ENCODE measurements around the gene AMPD1. TPM values are rescaled to one million over a fixed set of nuclear protein-coding genes. Genes with fewer than 3 reads are reported as not detected.

Gene AMPD1
- total and polyA plus RNA-seq, 2 experiments from 2014 or later = 0.27 TPM; not detected in 1

DNA sequence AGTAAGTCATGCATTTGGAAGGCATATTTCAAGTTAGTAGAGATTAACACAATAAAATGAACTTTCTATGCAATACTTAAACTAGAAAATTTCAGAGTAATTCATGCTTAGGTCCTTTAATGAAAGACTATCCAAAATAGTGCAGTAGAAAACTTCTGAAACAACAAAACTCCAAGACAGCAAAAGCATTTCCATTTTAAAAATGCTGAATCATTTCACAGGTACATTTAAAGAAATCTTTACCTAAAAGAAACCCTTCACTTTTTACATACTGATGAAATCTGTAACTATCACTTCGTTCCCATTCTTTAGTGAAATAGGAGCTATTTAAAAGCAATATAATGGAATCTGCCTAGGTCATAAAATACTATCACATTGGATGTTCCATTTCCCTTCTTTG, 45.0 kb upstream of the AMPD1 start:
- peaks cover 33% of the 10 kb centered on the region for H4K20me1 ChIP-seq (replicated peaks; ENCODE audit: insufficient read depth)
- no peak overlapping the region for H3K4me3 ChIP-seq

DNA sequence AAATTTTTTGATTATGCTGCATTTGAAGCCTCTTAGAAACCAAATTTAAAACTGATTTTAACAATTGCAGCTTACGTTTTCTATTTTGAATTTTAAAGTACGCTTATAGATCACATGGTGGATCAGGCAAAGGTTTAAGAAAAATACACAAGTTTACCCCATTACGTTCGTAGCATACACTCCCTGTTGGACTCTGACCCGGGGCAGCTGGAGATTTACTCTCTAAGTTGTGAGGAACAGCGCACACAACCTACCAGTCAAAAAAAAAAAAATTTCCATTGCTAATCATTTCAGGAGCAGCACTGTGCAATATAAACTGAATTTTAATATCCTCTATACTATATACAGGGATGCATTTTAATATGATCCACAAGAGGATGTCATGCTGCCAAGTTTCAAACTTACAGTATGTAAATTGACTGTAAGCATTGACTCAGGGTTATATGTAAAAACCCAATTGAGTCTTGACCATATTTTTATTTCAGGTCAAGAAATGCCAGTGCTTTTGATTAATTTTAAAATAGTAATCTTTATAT, 42.0 kb upstream of the AMPD1 start:
- H3K36me3 ChIP-seq (ENCODE audit: insufficient read depth) = peaks cover 59% of the 10 kb centered on the region
- H3K27me3 ChIP-seq (ENCODE audit: insufficient read depth) = no peaks in the 10 kb centered on the region
- no peaks in the 10 kb centered on the region for H3K9me2 ChIP-seq (ENCODE audit: insufficient read depth)
- peaks cover 13% of the 10 kb centered on the region for H4K20me1 ChIP-seq (replicated peaks; ENCODE audit: insufficient read depth)
- no peak overlapping the region for H3K4me2 ChIP-seq
- H3K27ac ChIP-seq (ENCODE audit: low read depth) = no peak overlapping the region
- TF ChIP-seq EZH2phosphoT487 (IDR thresholded peaks at IDR 0.05; ENCODE audit: unreplicated experiment) (no peak), STAT1 (IDR thresholded peaks at IDR 0.05; ENCODE audit: unreplicated experiment) (no peak), JUNB (IDR thresholded peaks at IDR 0.05; ENCODE audit: unreplicated experiment) (no peak), ZNF331 (CRISPR knock-in tag; IDR thresholded peaks at IDR 0.05; ENCODE audit: low read depth) (no peak), CTCF (conservative IDR thresholded peaks at IDR 0.05; ENCODE audit: low read depth in 2 of 2) (no peak), CREB1 (CRISPR knock-in tag; IDR thresholded peaks at IDR 0.05; ENCODE audit: low read depth) (no peak), EZH2 (IDR thresholded peaks at IDR 0.05; ENCODE audit: low read depth, unreplicated experiment) (no peak)
- H3K4me3 ChIP-seq = no peak overlapping the region
- peaks cover 83% of the 10 kb centered on the region for H3K79me2 ChIP-seq (replicated peaks; ENCODE audit: insufficient read depth)
- no peaks in the 10 kb centered on the region for H3F3A ChIP-seq (replicated peaks; ENCODE audit: low read depth)
- H2AFZ ChIP-seq = no peak overlapping the region
- H3K36me3 Mint-ChIP-seq (ENCODE audit: low read depth) = peaks cover 82% of the 10 kb centered on the region
- ATAC-seq (no peak), DNase-seq (ENCODE audit: low spot score) (no peak)
- H3K4me1 ChIP-seq (ENCODE audit: insufficient read depth) = peaks cover 3% of the 10 kb centered on the region
- H3K4me3 Mint-ChIP-seq = no peak overlapping the region
- peaks cover 8% of the 10 kb centered on the region; the same call in 2 of the 3 replicates for H3K4me1 Mint-ChIP-seq
- H3K9me3 Mint-ChIP-seq = no peaks in the 10 kb centered on the region
- H3K27ac Mint-ChIP-seq = no peak overlapping the region
- H3K27me3 Mint-ChIP-seq (ENCODE audit: insufficient read depth, low read depth, poor library complexity) = no peaks in the 10 kb centered on the region

More for the DNA sequence above, 45.0 kb upstream of the AMPD1 start:
- peaks cover 98% of the 10 kb centered on the region for H3K79me2 ChIP-seq (replicated peaks; ENCODE audit: insufficient read depth)
- DNase-seq (ENCODE audit: low spot score) (no peak), ATAC-seq (no peak)
- peak overlapping the region; percentile 66 for H3K27ac Mint-ChIP-seq
- no peaks in the 10 kb centered on the region for H3K9me2 ChIP-seq (ENCODE audit: insufficient read depth)
- H3K27ac ChIP-seq (ENCODE audit: low read depth) = no peak overlapping the region
- H3K36me3 Mint-ChIP-seq (ENCODE audit: low read depth) = peaks cover 81% of the 10 kb centered on the region
- TF ChIP-seq POLR2AphosphoS5 (IDR thresholded peaks at IDR 0.05; ENCODE audit: low read depth) (no peak), EZH2 (IDR thresholded peaks at IDR 0.05; ENCODE audit: low read depth, unreplicated experiment) (no peak), ZNF114 (CRISPR knock-in tag; IDR thresholded peaks at IDR 0.05) (no peak), NANOG (IDR thresholded peaks at IDR 0.05; ENCODE audit: borderline replicate concordance) (no peak), STAT1 (IDR thresholded peaks at IDR 0.05; ENCODE audit: unreplicated experiment) (no peak), EZH2phosphoT487 (IDR thresholded peaks at IDR 0.05; ENCODE audit: unreplicated experiment) (no peak), ZNF331 (CRISPR knock-in tag; IDR thresholded peaks at IDR 0.05; ENCODE audit: low read depth) (no peak), CTCF (conservative IDR thresholded peaks at IDR 0.05; ENCODE audit: low read depth in 2 of 2) (no peak)
- no peaks in the 10 kb centered on the region for H3K27me3 ChIP-seq (ENCODE audit: insufficient read depth)
- H3K36me3 ChIP-seq (ENCODE audit: insufficient read depth) = peaks cover 29% of the 10 kb centered on the region
- no peak overlapping the region for H2AFZ ChIP-seq
- no peaks in the 10 kb centered on the region for H3K27me3 Mint-ChIP-seq (ENCODE audit: insufficient read depth, low read depth, poor library complexity)
- no peak overlapping the region for H3K4me3 Mint-ChIP-seq
- no peaks in the 10 kb centered on the region for H3K9me3 Mint-ChIP-seq
- H3K4me2 ChIP-seq = no peak overlapping the region
- H3K4me1 Mint-ChIP-seq = peaks cover 9% of the 10 kb centered on the region; the same call in 2 of the 3 replicates
- no peaks in the 10 kb centered on the region for H3F3A ChIP-seq (replicated peaks; ENCODE audit: low read depth)
- H3K4me1 ChIP-seq (ENCODE audit: insufficient read depth) = peaks cover 3% of the 10 kb centered on the region
